Esophagus squamous epithelium (tissue), 5 donors: ENCODE measurements around the gene LY86. TPM values are rescaled to one million over a fixed set of nuclear protein-coding genes. Genes with fewer than 3 reads are reported as not detected.
A peak's percentile ranks its signal among the peaks of the same experiment; 100 is the strongest.

Source experiments
- DNase-seq: peaks from one replicate; lab custom pipeline; 2025; lab: John Stamatoyannopoulos, UW
- H3K27ac ChIP-seq, 4 donors: fragments of 200-600 bp; sonication (generic); one replicate each; pipeline ENCODE4 v1.5.1; 2016 to 2019; ENCODE audit warnings: mild to moderate bottlenecking in 1 of 4
- H3K27me3 ChIP-seq, 4 donors: fragments of 200-600 bp; sonication (generic); 1 replicate in 3 of 4; 2 replicates in 1 of 4; pipeline versions ENCODE4 v1.5.1 to v1.6.0; 2017 to 2021; ENCODE audit warnings: antibody characterized with exemption in 1 of 4
- H3K36me3 ChIP-seq, 3 donors: fragments of 200-600 bp; sonication (generic); one replicate each; pipeline ENCODE4 v1.5.1; 2016 to 2019
- H3K4me1 ChIP-seq, 3 donors: fragments of 200-600 bp; sonication (generic); one replicate each; pipeline ENCODE4 v1.5.1; 2017 to 2019
- H3K4me3 ChIP-seq, 4 donors: fragments of 200-600 bp; sonication (generic); 1 replicate in 3 of 4; 2 replicates in 1 of 4; pipeline ENCODE4 v1.5.1; 2016 to 2019; ENCODE audit warnings: mild to moderate bottlenecking in 2 of 4, moderate library complexity in 1 of 4
- H3K9me3 ChIP-seq, 3 donors: fragments of 200-600 bp; sonication (generic); one replicate each; pipeline ENCODE4 v1.5.1; 2016 to 2019
- CTCF ChIP-seq, 6 experiments: fragments of 450-650 bp in 4 of 6; fragments of 200-600 bp in 2 of 6; sonication (generic) in 2 of 6; IDR thresholded peaks; one replicate each; pipeline ENCODE4 v1.5.1; 2016 to 2019; ENCODE audit warnings: antibody characterized with exemption in 6 of 6, mild to moderate bottlenecking in 4 of 6, moderate library complexity in 4 of 6
- POLR2A ChIP-seq, 4 donors: fragments of 450-650 bp; IDR thresholded peaks; one replicate each; pipeline ENCODE4 v1.6.1; 2017; ENCODE audit warnings: antibody characterized with exemption in 4 of 4, mild to moderate bottlenecking in 4 of 4, moderate library complexity in 3 of 4
- WGBS, 2 donors: methylation state at CpG; one replicate each; pipeline ENCODE4 v1.1.5; 2018; 5-methylcytosine and 5-hydroxymethylcytosine counted together
- intact Hi-C: fragments of 100-400 bp; cut with DNase I; formaldehyde crosslinking; loops from one replicate; pipeline ENCODE4 v1.15.0; 2022
- total RNA-seq, 4 donors: library from RNA; depleted of rRNA; stranded (reverse); fragments of >200 nt; gene quantifications; one replicate each; pipeline ENCODE4 v1.1.0, GENCODE V29; 2016
- donor health status: DM: yes; HTN: yes; CAD: no.

The LY86 gene
- total RNA-seq, 4 donors from 2014 or later: 2.3 TPM; not detected in 2

GRCh38 chr6:6585003-6585311 is 3.6 kb upstream of the LY86 start:
- TF ChIP-seq CTCF (IDR thresholded peaks at IDR 0.05): no peak
- TF ChIP-seq POLR2A (IDR thresholded peaks at IDR 0.05): no peak
- Histone ChIP-seq H3K36me3 (no peaks in the 10 kb centered on the region), H3K27ac (no peak overlapping the region), H3K4me3 (no peak overlapping the region), H3K9me3 (no peaks in the 10 kb centered on the region), H3K4me1 (no peaks in the 10 kb centered on the region), H3K27me3 (peaks cover 0 to 1% (median 0%) of the 10 kb centered on the region in 4 donors)
- DNase-seq: no peak
- intact Hi-C loops: no loop called here
- 71 to 88% methylated on average over 1 of the region's 1 CpG for WGBS, 2 donors

GRCh38 chr6:6586167-6586566 is 2.4 kb upstream of the LY86 start:
- 46 to 65% methylated on average over 2 of the region's 2 CpGs for WGBS, 2 donors
- no peaks in the 10 kb centered on the region for H3K27me3 ChIP-seq
- intact Hi-C loops: no loop called here

DNA sequence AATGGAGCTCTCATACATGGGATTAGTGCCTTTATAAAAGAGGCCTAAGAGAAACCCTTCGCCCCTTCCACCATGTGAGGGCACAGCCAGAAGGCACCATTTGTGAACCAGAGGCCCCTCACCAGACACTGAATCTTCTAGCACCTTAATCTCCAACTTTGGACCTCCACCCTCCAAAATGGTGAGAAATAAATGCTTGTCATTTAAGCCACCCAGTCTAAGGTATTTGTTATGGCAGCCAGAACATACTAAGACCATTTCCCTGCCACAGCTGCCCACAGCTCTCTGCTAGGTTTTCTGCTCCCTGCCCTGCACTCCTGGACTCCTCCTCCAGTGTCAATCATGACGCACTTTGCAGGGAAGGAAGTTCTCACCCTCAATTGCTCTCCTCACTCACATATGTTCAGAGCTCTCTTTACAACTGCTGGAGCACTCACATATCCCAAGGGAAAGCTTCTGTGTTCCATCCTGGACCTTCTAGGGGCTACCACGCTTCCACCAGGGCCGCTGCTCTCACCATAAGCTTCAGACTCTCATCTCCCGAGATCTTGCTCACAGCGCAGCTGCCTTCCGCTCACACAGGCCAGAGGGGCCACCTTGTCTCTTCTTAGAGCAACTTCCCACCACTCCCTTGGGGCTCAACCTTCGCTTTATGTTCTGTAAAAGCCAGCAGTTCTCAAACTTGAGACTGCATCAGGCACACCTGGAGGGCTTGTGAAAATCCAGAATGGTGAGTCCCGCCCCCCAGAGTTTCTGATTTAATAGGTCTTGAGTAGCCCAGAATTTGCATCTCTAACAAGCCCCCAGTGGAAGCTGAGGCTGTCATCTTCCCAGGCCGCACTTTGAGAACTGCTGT is 1.6 kb upstream of the LY86 start:
- DNase-seq: no peak
- Histone ChIP-seq H3K4me3 (no peak overlapping the region), H3K27ac (no peak overlapping the region), H3K36me3 (no peaks in the 10 kb centered on the region), H3K9me3 (no peaks in the 10 kb centered on the region), H3K27me3 (no peaks in the 10 kb centered on the region), H3K4me1 (no peaks in the 10 kb centered on the region)
- 73 to 86% methylated on average over 10 of the region's 10 CpGs for WGBS, 2 donors
- no peak for TF ChIP-seq CTCF (IDR thresholded peaks at IDR 0.05)
- no peak for TF ChIP-seq POLR2A (IDR thresholded peaks at IDR 0.05)
- intact Hi-C loops: no loop called here

More at GRCh38 chr6:6586167-6586566, 2.4 kb upstream of the LY86 start:
- Histone ChIP-seq H3K4me3 (no peak overlapping the region), H3K9me3 (no peaks in the 10 kb centered on the region), H3K27ac (no peak overlapping the region), H3K4me1 (no peaks in the 10 kb centered on the region), H3K36me3 (no peaks in the 10 kb centered on the region)
- TF ChIP-seq CTCF (IDR thresholded peaks at IDR 0.05) (no peak), POLR2A (IDR thresholded peaks at IDR 0.05) (no peak)
- no peak for DNase-seq

DNA sequence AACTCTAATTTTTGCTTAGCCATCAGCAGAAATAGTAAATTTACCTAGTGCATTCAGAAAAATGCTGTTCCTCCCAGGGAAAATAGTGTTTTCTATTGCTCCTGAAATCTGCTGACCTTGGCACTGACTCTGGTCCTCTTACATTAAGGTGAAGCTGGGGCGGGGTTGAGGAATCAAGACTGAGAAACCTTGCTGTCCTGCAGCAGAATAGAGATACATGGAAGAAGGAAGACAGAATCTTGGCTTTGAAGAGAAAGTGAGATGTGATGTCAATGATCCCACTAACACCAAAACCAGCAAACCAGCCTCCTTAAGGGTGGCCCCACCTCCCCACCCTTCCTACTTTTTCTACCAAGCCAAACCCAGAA is 840 bp upstream of the LY86 start:
- no peak overlapping the region for H3K27ac ChIP-seq
- H3K4me1 ChIP-seq: no peaks in the 10 kb centered on the region
- 78 to 86% methylated on average over 1 of the region's 1 CpG for WGBS, 2 donors
- H3K36me3 ChIP-seq: no peaks in the 10 kb centered on the region
- no peak overlapping the region for H3K4me3 ChIP-seq
- H3K9me3 ChIP-seq: no peaks in the 10 kb centered on the region
- no peaks in the 10 kb centered on the region for H3K27me3 ChIP-seq
- intact Hi-C loops: no loop called here
- DNase-seq: no peak
- TF ChIP-seq CTCF (IDR thresholded peaks at IDR 0.05): no peak
- no peak for TF ChIP-seq POLR2A (IDR thresholded peaks at IDR 0.05)

GRCh38 chr6:6588924-6589709 is 597 bp downstream of the LY86 start:
- no peak for DNase-seq
- H3K27ac ChIP-seq: peak overlapping the region in 2 of 4 donors; percentile 8 to 17
- WGBS, 2 donors: 72 to 76% methylated on average over 7 to 8 of the region's 8 CpGs
- intact Hi-C loops: no loop called here
- H3K4me1 ChIP-seq: no peaks in the 10 kb centered on the region
- no peaks in the 10 kb centered on the region for H3K27me3 ChIP-seq
- H3K9me3 ChIP-seq: no peaks in the 10 kb centered on the region
- peak overlapping the region in 1 of 4 donors; percentile 36 for H3K4me3 ChIP-seq
- no peak for TF ChIP-seq POLR2A (IDR thresholded peaks at IDR 0.05)
- TF ChIP-seq CTCF (IDR thresholded peaks at IDR 0.05): no peak
- H3K36me3 ChIP-seq: no peaks in the 10 kb centered on the region
